Measurements from ENCODE around the gene STARD8.
"Not testable (repeated sequence)": the region's sequence is repeated elsewhere in the genome, so short reads cannot be mapped to it uniquely, and the experiment has no call there.

STARD8 gene, protein sequence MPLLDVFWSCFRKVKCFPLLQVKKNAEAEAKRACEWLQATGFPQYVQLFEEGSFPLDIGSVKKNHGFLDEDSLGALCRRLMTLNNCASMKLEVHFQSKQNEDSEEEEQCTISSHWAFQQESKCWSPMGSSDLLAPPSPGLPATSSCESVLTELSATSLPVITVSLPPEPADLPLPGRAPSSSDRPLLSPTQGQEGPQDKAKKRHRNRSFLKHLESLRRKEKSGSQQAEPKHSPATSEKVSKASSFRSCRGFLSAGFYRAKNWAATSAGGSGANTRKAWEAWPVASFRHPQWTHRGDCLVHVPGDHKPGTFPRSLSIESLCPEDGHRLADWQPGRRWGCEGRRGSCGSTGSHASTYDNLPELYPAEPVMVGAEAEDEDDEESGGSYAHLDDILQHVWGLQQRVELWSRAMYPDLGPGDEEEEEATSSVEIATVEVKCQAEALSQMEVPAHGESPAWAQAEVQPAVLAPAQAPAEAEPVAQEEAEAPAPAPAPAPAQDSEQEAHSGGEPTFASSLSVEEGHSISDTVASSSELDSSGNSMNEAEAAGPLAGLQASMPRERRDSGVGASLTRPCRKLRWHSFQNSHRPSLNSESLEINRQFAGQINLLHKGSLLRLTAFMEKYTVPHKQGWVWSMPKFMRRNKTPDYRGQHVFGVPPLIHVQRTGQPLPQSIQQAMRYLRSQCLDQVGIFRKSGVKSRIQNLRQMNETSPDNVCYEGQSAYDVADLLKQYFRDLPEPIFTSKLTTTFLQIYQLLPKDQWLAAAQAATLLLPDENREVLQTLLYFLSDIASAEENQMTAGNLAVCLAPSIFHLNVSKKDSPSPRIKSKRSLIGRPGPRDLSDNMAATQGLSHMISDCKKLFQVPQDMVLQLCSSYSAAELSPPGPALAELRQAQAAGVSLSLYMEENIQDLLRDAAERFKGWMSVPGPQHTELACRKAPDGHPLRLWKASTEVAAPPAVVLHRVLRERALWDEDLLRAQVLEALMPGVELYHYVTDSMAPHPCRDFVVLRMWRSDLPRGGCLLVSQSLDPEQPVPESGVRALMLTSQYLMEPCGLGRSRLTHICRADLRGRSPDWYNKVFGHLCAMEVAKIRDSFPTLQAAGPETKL

DNA sequence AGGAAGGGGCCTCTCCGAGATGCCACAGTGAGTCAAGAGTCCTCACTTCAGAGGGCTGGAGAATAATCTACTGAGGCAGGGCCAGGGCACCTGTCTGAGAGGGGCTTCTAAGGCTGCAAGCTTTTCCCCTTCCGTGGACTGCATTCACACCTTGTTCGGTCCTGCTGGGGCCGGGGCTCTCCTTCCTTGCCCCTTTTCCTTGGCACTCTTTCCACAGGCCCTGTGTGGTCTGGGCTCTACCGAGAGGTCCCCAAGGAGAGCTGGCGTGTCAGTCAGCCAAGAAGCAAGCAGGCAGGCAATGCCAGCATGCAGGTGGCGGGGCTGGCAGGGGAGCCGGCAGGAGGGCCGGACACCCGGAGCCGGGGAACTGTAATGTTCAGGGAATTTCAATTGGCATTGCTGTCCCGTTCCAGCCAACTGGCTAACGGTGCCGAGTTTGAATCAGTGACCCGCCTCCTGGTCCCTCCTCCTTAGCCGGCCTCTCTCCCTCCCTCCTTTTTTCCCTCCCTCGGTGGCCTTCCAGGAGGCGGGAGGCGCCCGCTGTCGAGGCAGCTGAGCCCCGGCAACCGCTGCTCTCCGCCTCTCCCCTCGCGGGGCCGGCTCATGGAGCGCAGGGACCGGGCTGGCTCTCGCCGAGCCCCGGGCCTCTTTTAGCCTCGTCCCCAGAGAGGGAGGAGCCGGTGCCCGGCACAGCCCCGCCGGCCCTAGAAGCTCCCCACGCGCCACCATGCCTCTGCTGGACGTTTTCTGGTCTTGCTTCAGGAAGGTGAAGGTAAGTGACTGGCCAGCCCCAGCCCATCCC is at the start of gene STARD8:
STARD8 (plus strand) TSS at position 511 of the 802 bp plus-strand sequence; CDS start at position 728, 217 bp downstream.
- no peak for DNase-seq (ENCODE audit: low read depth)

DNA sequence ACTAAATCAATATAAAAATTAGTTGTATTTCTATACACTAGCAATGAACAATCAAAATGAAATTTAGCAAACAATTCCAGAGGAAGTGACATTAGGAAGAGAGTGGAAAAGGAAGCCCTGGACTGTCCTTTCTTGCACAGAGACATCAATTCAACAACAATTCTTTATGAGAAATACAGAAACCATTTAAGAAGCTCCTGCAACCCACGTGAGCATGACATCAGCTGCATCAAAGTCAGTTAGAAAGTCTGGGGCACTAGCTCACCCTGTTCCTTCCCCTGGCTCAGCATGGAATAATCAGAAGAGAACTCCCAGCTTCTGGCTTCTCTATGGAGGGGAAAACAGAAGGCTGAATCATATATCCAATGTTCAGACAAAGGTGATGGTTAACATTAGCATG is 48.6 kb upstream of the STARD8 start:
- no peak for DNase-seq (ENCODE audit: low read depth)

DNA sequence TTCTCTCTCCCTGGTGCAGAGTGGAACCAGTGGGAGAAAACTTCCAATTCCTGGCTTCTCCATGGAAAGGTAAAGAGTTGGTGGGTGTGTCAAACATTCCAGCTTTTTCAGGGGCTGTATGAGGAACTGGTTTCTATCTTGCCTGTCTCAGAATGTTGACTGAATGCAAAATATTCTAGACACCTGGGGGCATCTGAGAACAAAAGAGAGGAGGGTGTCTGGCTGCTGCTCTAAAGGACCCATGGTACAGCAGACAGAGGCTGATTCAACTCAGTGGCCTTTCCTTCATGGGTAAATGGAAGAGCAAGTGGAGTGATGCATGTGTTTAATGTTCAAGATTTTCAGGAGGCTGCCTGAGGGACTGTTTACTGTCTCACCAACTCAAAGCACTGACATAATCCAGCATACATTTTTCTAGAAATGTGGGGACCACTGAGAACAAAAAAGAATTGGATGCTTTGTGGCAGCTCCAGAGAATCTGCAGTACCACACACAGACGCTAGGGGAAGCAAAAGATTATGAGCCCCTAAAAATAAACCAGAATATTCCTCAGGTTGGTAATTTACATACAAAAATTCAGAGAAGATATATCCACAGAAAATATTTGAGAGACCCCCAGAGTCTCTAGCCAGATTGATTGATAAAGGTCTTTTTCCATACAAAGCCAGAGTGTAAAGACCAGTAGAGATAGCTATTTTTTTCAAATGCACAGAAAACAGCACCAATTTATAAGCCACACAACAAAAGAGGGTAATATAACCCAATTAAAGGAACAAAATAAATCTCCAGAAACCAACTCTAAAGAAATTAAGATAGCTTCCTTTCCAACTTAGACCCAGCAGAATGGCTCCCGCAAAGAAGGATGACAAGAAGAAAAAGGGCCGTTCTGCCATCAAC is 48.0 kb upstream of the STARD8 start:
- no peak for DNase-seq (ENCODE audit: low read depth)

DNA sequence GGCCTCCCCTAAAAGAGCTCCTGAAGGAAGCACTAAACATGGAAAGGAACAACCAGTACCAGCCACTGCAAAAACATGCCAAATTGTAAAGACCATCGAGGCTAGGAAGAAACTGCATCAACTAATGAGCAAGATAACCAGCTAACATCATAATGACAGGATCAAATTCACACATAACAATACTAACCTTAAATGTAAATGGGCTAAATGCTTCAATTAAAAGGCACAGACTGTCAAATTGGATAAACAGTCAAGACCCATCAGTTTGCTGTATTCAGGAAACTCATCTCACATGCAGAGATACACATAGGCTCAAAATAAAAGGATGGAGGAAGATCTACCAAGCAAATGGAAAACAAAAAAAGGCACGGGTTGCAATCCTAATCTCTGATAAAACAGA is 43.2 kb upstream of the STARD8 start:
- not testable (repeated sequence) for DNase-seq (ENCODE audit: low read depth)

DNA sequence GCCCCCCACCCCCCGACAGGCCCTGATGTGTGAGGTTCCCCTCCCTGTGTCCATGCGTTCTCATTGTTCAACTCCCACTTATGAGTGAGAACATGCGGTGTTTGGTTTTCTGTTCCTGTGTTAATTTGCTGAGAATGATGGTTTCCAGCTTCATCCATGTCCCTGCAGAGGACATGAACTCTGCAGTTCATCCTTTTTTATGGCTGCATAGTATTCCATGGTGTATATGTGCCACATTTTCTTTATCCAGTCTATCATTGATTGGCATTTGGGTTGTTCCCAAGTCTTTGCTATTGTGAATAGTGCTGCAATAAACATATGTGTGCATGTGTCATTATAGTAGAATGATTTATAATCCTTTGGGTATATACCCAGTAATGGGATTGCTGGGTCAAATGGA is 32.7 kb upstream of the STARD8 start:
- DNase-seq (ENCODE audit: low read depth): not testable (repeated sequence)

DNA sequence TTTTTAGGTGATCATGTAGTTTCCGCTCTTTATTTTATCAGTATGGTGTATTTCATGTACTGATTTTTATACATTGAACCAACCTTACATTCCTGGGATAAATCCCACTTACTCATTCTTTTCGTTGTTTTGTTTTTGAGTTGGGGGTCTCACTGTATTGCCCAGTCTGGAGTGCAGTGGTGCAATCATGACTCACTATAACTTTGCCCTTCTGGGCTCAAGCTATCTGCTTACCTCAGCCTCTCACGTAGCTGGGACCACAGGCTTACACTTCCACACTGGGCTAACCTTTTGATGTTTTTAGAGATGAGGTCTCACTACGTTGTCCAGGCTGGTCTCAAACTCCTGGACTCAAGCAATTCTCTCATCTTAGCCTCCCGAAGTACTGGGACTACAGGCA is 19.5 kb upstream of the STARD8 start:
- DNase-seq (ENCODE audit: low read depth): no peak

DNA sequence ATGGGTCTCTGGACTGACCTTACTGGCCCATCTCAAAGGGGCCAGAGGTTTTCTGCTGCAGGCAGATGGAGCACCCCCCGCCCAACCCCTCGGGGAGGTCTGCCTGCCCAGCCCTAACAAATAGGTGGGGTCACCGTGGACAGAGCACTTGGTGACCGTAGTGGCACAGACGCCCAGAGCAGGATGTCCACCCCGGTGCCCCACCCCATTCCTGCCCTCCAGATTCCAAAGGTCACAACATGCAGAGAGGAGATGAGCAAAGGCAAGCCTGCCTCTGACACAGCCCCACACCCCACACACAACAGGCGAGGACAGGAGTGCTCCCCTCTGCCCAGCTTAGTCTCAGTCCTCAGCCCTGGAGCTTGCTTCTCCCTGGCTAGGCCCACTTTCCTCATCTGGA is 17.5 kb upstream of the STARD8 start:
- DNase-seq (ENCODE audit: low read depth): not testable (repeated sequence)

DNA sequence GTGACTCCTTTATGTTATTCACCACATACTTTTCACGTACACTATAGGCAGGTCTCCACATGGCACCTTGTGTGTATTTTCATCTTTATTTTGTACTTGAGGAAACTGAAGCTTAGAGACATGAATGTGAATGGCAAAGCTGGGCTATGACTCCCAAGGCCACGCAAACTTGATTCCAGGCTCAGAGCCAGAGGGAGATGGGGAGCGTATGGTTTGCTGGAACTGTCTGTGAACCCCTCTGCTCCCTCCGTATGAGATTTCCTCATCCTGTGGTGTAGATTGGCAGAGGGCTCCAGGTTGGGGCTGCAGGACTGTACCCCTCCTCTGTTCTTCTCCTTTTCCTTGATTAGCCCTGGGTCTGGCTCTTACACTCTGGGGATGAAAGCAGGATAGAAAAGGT is 16.1 kb upstream of the STARD8 start:
- DNase-seq (ENCODE audit: low read depth): no peak

DNA sequence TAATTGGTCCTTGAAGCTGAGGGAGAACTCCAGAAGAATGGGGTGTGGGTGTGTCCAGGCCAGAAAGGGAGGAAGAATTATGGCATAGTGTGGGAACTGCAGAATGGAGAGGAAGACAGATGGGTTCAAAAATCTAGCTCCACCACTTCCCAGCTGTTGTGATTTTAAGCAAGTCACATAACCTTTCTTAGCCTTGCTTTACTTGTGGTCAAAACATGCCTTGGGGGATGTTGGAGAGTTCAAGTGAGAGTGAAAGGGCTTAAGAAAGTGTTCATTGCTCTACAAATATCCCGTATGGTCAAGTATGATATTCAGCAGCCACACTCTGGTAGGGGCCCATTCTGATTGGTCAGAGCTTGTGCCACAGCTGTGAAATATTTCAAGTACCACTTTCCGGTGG is 15.0 kb upstream of the STARD8 start:
- no peak for DNase-seq (ENCODE audit: low read depth)

DNA sequence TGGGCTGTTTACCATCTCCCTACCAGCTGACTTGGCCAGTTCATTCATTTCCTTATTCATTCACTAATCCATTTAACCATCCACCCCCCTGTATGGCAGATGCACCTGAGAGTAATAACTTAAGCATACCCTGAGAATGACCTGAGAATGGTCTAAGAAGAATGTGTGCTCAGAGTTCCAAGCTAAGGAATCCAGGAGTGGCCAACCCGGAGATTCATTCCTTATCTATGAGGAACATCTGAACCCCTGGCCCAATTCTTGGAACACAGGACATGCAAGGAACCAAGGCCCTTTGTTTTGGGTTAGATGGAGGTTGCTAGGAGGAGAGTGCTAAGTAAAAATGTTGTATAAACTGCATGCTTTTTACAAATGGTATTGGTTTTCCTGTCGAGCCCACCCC is 13.5 kb upstream of the STARD8 start:
- no peak for DNase-seq (ENCODE audit: low read depth)

DNA sequence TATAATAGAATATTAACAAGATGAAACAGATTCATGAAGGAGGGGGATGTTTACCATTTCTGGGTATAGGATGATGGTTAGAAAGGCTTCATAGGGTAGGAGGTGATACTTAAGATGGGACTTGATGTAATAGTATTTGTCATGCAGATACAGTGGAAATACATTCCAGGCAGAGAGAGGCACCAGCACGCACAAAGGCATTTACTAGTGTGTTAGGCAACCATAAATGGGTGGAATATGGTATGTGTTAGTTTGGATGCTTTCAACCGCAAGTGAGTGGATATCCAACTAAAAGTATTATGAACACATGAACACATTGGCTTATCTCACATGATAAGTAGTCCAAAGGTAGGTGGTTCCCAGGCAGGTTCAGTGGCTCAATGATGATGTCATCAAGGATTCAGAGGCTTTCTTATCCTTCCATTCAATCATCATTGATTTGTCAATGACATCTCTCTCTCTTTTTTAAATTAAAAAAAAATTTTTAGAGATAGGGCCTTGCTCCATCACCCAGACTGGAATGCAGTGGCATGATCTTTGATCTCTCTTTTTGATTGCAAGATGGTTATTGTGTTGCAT is 12.7 kb upstream of the STARD8 start:
- DNase-seq (ENCODE audit: low read depth): no peak

DNA sequence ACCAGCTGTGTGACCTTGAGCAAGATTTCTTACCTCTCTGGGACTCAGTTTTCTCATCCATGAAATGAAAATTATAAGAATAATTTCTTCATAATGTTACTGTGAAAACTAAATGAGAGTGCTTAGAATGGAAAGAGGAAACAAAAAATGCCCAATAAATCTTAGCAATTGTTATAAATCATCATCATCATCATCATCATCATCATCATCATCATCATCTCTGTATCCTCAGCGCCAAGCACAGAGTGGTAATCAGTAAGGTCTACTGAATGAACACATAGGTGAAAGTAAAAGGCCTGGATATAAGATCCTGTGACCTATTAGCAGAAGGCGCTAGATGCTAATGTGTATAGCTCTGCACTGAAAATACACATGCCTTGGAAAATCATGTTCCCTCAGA is 6.8 kb upstream of the STARD8 start:
- DNase-seq (ENCODE audit: low read depth): no peak

DNA sequence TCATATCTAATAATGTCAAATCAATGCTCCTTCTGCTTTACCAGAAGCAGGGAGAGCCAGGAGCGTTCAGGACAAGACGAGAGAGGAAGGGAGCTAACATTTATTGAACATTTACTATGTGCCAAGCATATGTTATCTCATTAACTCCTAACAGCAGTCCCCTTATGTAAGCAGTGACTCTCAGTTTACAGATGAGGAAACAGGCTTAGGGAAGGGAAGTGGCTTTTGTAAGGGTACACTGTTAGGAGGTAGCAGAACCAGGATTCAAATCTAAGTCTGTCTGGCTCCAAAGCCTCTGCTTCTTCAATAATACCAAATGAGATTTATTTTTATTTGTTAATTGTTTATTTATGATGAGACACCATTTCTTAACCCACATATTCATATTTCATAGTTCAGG is 2.6 kb upstream of the STARD8 start:
- DNase-seq (ENCODE audit: low read depth): no peak

DNA sequence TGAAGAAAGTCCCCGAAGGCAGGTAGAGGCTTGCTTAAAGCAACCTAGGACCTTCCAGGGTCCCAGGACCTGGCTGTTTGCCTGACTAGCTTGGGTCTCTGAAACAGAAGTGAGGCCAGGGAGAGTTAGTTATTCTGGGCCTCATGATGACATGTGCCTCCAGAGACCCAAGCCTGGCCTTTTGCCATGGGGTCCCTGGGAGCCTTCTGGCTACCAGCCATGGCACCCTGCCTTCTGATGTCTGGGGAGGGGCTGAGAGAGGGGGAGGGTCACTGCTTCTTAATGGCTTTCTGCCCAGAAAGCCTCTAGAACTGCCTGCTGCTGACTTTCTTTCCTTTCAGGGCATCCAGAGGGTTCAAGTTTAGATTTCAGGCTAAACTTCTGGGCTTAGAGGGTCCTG is 1.0 kb upstream of the STARD8 start:
- DNase-seq (ENCODE audit: low read depth): no peak

DNA sequence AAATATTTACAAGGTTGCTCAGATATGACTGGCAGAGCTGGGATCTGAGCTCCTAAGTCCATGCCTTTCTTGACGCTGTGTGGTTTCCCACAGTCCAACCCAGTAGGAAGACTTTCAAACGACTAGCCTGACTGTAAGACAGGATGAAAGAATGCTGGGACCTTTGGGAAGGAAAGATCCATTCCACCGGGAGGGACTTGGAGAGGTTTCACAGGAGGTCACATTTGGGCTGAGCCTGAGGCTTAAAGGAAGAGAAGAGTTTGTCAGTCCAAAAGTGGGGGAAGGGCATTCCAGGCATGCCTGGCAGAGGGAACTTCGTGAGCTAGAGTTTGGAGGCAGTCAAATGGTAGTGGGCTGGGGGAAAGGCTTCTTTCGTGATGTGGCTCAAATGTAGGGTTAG is 1.5 kb downstream of the STARD8 start:
- no peak for DNase-seq (ENCODE audit: low read depth)

DNA sequence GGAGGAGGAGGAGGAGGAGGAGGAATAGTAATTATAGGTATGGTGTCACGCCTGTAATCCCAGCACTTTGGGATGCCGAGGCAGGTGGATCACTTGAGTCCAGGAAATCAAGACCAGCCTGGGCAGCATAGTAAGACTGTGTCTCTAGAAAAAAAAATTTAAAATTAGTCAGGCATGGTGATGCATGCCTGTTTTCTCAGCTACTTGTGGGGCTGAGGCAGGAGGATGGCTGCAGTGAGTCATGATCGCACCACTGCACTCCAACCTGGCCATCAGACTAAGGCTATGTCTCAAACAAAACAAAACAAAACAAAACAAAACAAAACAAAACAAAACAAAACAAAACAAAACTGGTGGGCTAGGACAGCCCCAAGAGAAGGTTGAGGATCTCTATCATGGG is 3.0 kb downstream of the STARD8 start:
- DNase-seq (ENCODE audit: low read depth): no peak

DNA sequence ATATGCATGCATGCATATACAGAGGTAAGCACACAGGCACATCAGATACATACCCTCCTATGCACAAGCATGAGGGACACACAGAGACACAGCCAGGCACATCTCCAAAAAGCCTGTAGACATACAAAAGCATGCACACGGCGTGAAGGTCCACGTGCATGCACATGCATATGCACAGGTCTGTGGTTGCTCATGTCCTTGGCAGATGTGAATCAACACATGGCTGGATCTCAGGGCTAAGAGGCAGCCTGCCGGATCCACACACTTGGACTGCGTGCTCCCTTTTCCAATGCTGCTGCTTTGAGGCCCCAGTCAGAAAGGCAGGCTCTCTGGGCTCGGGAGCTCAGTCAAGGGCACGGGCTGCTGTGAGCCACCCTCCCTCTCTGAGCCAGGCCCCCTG is 3.6 kb downstream of the STARD8 start:
- no peak for DNase-seq (ENCODE audit: low read depth)

DNA sequence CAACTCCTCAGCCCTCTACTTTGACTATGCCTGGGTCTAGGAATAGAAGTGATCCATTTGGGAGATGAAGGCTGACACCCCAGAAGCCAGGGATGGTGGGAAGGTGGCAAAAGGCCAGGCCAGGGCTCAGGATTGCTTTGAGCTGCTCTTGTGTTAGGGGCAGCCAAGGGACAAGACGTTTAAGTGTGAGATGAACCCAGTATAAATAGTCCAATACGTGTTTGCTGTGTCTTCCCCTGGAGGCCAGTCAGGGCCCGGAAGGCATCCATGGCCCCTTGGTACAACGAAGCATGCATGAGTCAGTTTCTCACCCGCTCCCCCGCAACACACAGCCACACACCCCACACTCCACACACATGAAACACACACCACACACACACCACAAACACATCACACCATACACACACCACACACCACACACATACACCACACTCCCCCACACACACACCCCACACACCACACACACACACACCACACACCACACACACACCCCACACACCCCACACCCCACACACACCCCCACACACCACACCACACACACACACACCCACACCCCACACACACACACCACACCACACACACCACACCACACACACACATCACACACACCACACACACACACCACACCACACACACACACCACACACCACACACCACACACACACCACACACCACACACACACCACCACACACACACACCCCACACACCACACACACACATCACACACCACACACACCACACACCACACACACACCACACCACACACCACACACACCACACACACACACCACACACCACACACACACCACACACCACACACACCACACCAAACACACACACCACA is 5.1 kb downstream of the STARD8 start:
- DNase-seq (ENCODE audit: low read depth): no peak

DNA sequence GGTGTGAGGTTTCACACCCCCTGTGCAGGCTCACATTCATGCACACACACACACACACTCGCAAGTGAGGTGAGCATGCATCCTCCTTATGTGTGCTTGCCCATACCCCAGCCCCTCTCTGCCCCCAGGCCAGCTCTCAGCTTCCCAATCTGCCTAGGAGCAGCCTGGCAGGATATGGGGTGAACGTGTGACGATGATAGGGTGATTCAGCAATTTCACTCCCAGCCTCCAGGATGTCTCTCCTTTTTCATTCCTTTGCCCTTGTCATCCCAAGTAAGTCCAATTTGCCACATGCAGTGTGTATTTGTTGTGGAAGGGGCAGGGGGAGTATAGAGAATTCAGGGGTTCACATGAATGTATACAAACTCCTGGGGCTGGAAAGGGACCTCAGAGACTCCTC is 7.2 kb downstream of the STARD8 start:
- no peak for DNase-seq (ENCODE audit: low read depth)

DNA sequence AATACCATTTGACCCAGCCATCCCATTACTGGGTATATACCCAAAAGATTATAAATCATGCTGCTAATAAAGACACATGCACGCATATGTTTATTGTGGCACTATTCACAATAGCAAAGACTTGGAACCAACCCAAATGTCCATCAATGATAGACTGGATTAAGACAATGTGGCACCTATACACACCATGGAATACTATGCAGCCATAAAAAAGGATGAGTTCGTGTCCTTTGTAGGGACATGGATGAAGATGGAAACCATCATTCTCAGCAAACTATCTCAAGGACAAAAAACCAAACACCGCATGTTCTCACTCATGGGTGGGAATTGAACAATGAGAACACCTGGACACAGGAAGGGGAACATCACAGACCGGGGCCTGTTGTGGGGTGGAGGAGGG is 9.0 kb downstream of the STARD8 start:
- not testable (repeated sequence) for DNase-seq (ENCODE audit: low read depth)

Measured in stimulated activated CD8-positive, alpha-beta memory T cell treated with anti-CD3 and anti-CD28 coated beads, Interleukin-15, amount 100 ng/mL, for 24 hours (primary cell).